ENCODE data around the gene SNAPC1. TPM values are rescaled to one million over a fixed set of nuclear protein-coding genes. Genes with fewer than 3 reads are reported as not detected.

The SNAPC1 gene
- total RNA-seq, 1 experiment from 2014 or later = 18.4 TPM

- no peaks in the 10 kb centered on the region for H3K27me3 Mint-ChIP-seq (ENCODE audit: insufficient read depth, unreplicated experiment)
- no peaks in the 10 kb centered on the region for H3K36me3 Mint-ChIP-seq (ENCODE audit: insufficient read depth, unreplicated experiment)
- no peak for TF ChIP-seq CTCF (IDR thresholded peaks at IDR 0.05; ENCODE audit: unreplicated experiment)
- H3K27ac Mint-ChIP-seq (ENCODE audit: low read depth, unreplicated experiment) = no peak overlapping the region
- DNase-seq (ENCODE audit: unreplicated experiment) = no peak
- H3K4me1 Mint-ChIP-seq (ENCODE audit: insufficient read depth, unreplicated experiment) = no peaks in the 10 kb centered on the region
- POLR2A ChIA-PET = interaction anchor here (0.5 to 1.5 kb wide), 5 partner anchors 35 to 1226 kb away, joined by 3 to 6 read pairs (median 4); no protein-coding TSS in a partner anchor
- intact Hi-C loops (cut with micrococcal nuclease) = loop anchor here (1.0 to 5.0 kb wide), 7 partner anchors 85 to 570 kb away; no protein-coding TSS in a partner anchor
- H3K4me3 Mint-ChIP-seq (ENCODE audit: unreplicated experiment) = no peak overlapping the region
- BruUV-seq (replicated peaks) = no TSS peak
- no peaks in the 10 kb centered on the region for H3K9me3 Mint-ChIP-seq (ENCODE audit: unreplicated experiment)
- CTCF ChIA-PET = interaction anchor here (0.5 to 3.3 kb wide), 43 partner anchors 9 to 1360 kb away, joined by 3 to 62 read pairs (median 5); partner anchors contain the start of gene SNAPC1
Measured at GRCh38 chr14:61836807-61837206, 74.6 kb downstream of the SNAPC1 start.

GRCh38 chr14:61837336-61838229 is 75.4 kb downstream of the SNAPC1 start:
- POLR2A ChIA-PET = interaction anchor here (0.5 to 1.6 kb wide), 9 partner anchors 35 to 1225 kb away, joined by 3 to 6 read pairs (median 4); no protein-coding TSS in a partner anchor
- no TSS peak for BruUV-seq (replicated peaks)

GRCh38 chr14:61838661-61839245 is 76.5 kb downstream of the SNAPC1 start:
- no peak for TF ChIP-seq CTCF (IDR thresholded peaks at IDR 0.05; ENCODE audit: unreplicated experiment)
- no TSS peak for BruUV-seq (replicated peaks)
- Mint-ChIP-seq H3K36me3 (ENCODE audit: insufficient read depth, unreplicated experiment) (no peaks in the 10 kb centered on the region), H3K27me3 (ENCODE audit: insufficient read depth, unreplicated experiment) (no peaks in the 10 kb centered on the region), H3K27ac (ENCODE audit: low read depth, unreplicated experiment) (no peak overlapping the region), H3K4me1 (ENCODE audit: insufficient read depth, unreplicated experiment) (no peaks in the 10 kb centered on the region), H3K4me3 (ENCODE audit: unreplicated experiment) (no peak overlapping the region), H3K9me3 (ENCODE audit: unreplicated experiment) (no peaks in the 10 kb centered on the region)
- peak; percentile 34 for DNase-seq (ENCODE audit: unreplicated experiment)
- intact Hi-C loops (cut with micrococcal nuclease) = loop anchor here (5.0 kb wide), 4 partner anchors 86 to 571 kb away; no protein-coding TSS in a partner anchor
- ChIA-PET POLR2A (interaction anchor here (1.6 kb wide), 1 partner anchor 378 kb away, joined by 6 read pairs; no protein-coding TSS in a partner anchor), CTCF (interaction anchor here (0.6 to 3.3 kb wide), 13 partner anchors 7 to 545 kb away, joined by 3 to 62 read pairs (median 11); no protein-coding TSS in a partner anchor)

More at GRCh38 chr14:61837336-61838229, 75.4 kb downstream of the SNAPC1 start:
- H3K27me3 Mint-ChIP-seq (ENCODE audit: insufficient read depth, unreplicated experiment) = no peaks in the 10 kb centered on the region
- no peaks in the 10 kb centered on the region for H3K36me3 Mint-ChIP-seq (ENCODE audit: insufficient read depth, unreplicated experiment)
- TF ChIP-seq CTCF (IDR thresholded peaks at IDR 0.05; ENCODE audit: unreplicated experiment) = peak; percentile 93
- H3K9me3 Mint-ChIP-seq (ENCODE audit: unreplicated experiment) = no peaks in the 10 kb centered on the region
- no peak overlapping the region for H3K27ac Mint-ChIP-seq (ENCODE audit: low read depth, unreplicated experiment)
- peak; percentile 86 for DNase-seq (ENCODE audit: unreplicated experiment)
- CTCF ChIA-PET = interaction anchor here (0.6 to 3.3 kb wide), 69 partner anchors 8 to 1361 kb away, joined by 3 to 62 read pairs (median 4); partner anchors contain the start of gene SNAPC1
- H3K4me3 Mint-ChIP-seq (ENCODE audit: unreplicated experiment) = no peak overlapping the region
- intact Hi-C loops (cut with micrococcal nuclease) = loop anchor here (1.0 to 5.0 kb wide), 7 partner anchors 85 to 570 kb away; no protein-coding TSS in a partner anchor
- H3K4me1 Mint-ChIP-seq (ENCODE audit: insufficient read depth, unreplicated experiment) = no peaks in the 10 kb centered on the region
